MCF 10A (cell line): ENCODE data around the gene PTPRC. TPM values are rescaled to one million over a fixed set of nuclear protein-coding genes. Genes with fewer than 3 reads are reported as not detected.

ENCODE experiments used
- BruUV-seq: library from RNA; stranded (reverse); fragments of 400-500 nt; replicated peaks from 2 replicates; lab custom pipeline; 2021; lab: Mats Ljungman, UMichigan
- CTCF ChIA-PET: fragments of 300-600 bp; sonication (Branson Sonifier 250); formaldehyde crosslinking; extraction: SDS; loops from one replicate; lab custom pipeline; 2021; ENCODE audit warnings: antibody characterized with exemption, inconsistent platforms; lab: Yijun Ruan, JAX
- POLR2A ChIA-PET: fragments of 300-600, 350-650 bp; sonication (Branson Sonifier 250); formaldehyde crosslinking; extraction: SDS; loops from one replicate; lab custom pipeline; 2020; ENCODE audit warnings: antibody characterized with exemption, inconsistent platforms; lab: Yijun Ruan, JAX
- DNase-seq: peaks from one replicate; pipeline ENCODE4 v3.0.0-alpha.2; 2018; ENCODE audit not compliant: unreplicated experiment
- H3K27ac Mint-ChIP-seq: one replicate; pipeline ENCODE4 v1.8.0; 2022; ENCODE audit warnings: mild to moderate bottlenecking, low read depth, mixed read lengths; ENCODE audit not compliant: unreplicated experiment
- H3K27me3 Mint-ChIP-seq: one replicate; pipeline ENCODE4 v1.8.0; 2022; ENCODE audit warnings: mixed read lengths; ENCODE audit not compliant: insufficient read depth, unreplicated experiment
- H3K36me3 Mint-ChIP-seq: one replicate; pipeline ENCODE4 v1.8.0; 2022; ENCODE audit warnings: mild to moderate bottlenecking, moderate library complexity, mixed read lengths; ENCODE audit not compliant: insufficient read depth, unreplicated experiment
- H3K4me1 Mint-ChIP-seq: one replicate; pipeline ENCODE4 v1.8.0; 2022; ENCODE audit warnings: mixed read lengths; ENCODE audit not compliant: insufficient read depth, unreplicated experiment
- H3K4me3 Mint-ChIP-seq: one replicate; pipeline ENCODE4 v1.8.0; 2022; ENCODE audit warnings: mild to moderate bottlenecking, moderate library complexity, mixed read lengths; ENCODE audit not compliant: unreplicated experiment
- H3K9me3 Mint-ChIP-seq: one replicate; pipeline ENCODE4 v1.8.0; 2022; ENCODE audit warnings: mixed read lengths; ENCODE audit not compliant: unreplicated experiment
- CTCF ChIP-seq: fragments of 200-600 bp; IDR thresholded peaks from one replicate; pipeline ENCODE4 v1.8.0; 2022; ENCODE audit warnings: antibody characterized with exemption, mild to moderate bottlenecking; ENCODE audit not compliant: unreplicated experiment
- intact Hi-C: fragments of 100-400 bp; cut with micrococcal nuclease; formaldehyde crosslinking; loops from 2 replicates; pipeline ENCODE4 v1.14.1; 2022
- total RNA-seq: library from RNA; stranded (reverse); gene quantifications from 2 replicates; pipeline ENCODE4 v1.2.3, GENCODE V29; 2022

PTPRC gene
- total RNA-seq, 1 experiment from 2014 or later: not detected

DNA sequence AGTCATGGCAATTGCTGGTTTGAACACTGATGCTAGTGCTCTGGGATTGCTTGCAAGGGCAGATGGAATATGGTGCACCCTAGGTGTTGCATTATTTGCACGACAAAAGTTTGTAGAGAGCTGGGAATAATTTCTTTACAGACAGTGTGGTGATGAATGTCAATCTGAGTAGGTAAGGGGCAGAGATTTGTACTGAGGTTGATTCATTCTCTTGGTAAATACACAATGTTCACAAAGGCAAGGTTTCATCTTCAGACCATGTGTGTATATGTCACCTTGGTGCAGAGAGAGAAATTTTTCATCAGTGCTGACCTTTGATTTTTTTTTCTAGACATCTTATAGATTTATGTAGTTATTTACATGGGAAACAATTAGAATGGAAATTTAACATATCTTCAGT is 5.0 kb downstream of the PTPRC start:
- ChIA-PET CTCF (interaction anchor here (0.6 kb wide), 1 partner anchor 796 kb away, joined by 3 read pairs; no protein-coding TSS in a partner anchor), POLR2A (no interaction called here)
- BruUV-seq: no TSS peak
- intact Hi-C loops: no loop called here
- Mint-ChIP-seq H3K9me3 (no peaks in the 10 kb centered on the region), H3K36me3 (no peaks in the 10 kb centered on the region), H3K27ac (no peak overlapping the region), H3K27me3 (no peaks in the 10 kb centered on the region), H3K4me1 (peaks cover 5% of the 10 kb centered on the region), H3K4me3 (no peak overlapping the region)
- TF ChIP-seq CTCF: no peak
- DNase-seq: no peak

- H3K27ac Mint-ChIP-seq: no peak overlapping the region
- no peak for TF ChIP-seq CTCF
- no TSS peak for BruUV-seq
- no peaks in the 10 kb centered on the region for H3K36me3 Mint-ChIP-seq
- peaks cover 12% of the 10 kb centered on the region for H3K9me3 Mint-ChIP-seq
- H3K27me3 Mint-ChIP-seq: no peaks in the 10 kb centered on the region
- H3K4me1 Mint-ChIP-seq: no peaks in the 10 kb centered on the region
- no peak for DNase-seq
- no peak overlapping the region for H3K4me3 Mint-ChIP-seq
- CTCF ChIA-PET: interaction anchor here (0.8 kb wide), 1 partner anchor 9 kb away, joined by 6 read pairs; no protein-coding TSS in a partner anchor
- intact Hi-C loops: no loop called here
- POLR2A ChIA-PET: no interaction called here
These were observed 8.2 kb downstream of the PTPRC start for GRCh38 chr1:198647055-198647454.

GRCh38 chr1:198648592-198648991 is 9.8 kb downstream of the PTPRC start:
- no peaks in the 10 kb centered on the region for H3K4me1 Mint-ChIP-seq
- no peaks in the 10 kb centered on the region for H3K27me3 Mint-ChIP-seq
- peaks cover 12% of the 10 kb centered on the region for H3K9me3 Mint-ChIP-seq
- intact Hi-C loops: no loop called here
- DNase-seq: no peak
- H3K4me3 Mint-ChIP-seq: no peak overlapping the region
- TF ChIP-seq CTCF: no peak
- CTCF ChIA-PET: no interaction called here
- H3K36me3 Mint-ChIP-seq: no peaks in the 10 kb centered on the region
- H3K27ac Mint-ChIP-seq: no peak overlapping the region
- BruUV-seq: no TSS peak
- POLR2A ChIA-PET: interaction anchor here (0.7 kb wide), 1 partner anchor 13 kb away, joined by 3 read pairs; no protein-coding TSS in a partner anchor

DNA sequence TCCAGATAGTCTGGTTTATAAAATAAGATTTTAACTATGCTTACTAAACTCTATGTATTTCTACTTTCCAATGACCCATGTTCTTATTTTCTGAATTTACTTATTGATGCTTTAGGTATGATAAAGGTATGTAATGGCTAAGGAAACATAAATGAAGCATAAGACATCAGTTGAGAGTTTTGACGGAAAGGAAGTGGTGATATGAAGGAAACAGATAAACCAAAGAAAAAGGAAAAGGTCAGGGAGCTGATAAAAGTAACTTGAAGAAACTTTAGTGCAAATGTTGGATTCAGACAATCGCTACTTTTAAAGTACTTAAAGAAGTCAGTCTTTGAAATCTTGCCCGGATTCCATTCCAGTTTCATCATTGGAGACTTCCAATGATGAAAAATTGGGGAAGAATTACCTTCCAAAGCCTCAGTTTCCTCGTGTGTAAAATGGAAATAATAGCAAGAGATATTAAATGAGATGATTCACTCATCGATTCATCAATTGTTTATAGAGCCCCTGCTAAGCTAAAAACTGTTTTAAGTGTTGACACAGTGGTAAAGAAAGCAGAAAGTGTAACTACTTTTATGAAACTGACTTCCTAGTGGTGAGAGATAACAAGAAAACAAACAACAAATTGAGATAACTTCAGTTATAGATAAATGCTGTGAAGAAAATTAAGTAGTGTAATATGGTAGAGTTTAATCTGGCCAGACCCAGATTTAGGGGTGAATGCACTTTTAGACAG is 10.6 kb downstream of the PTPRC start:
- Mint-ChIP-seq H3K27ac (no peak overlapping the region), H3K9me3 (peaks cover 12% of the 10 kb centered on the region), H3K27me3 (no peaks in the 10 kb centered on the region), H3K36me3 (no peaks in the 10 kb centered on the region), H3K4me1 (no peaks in the 10 kb centered on the region), H3K4me3 (no peak overlapping the region)
- intact Hi-C loops: no loop called here
- ChIA-PET CTCF (no interaction called here), POLR2A (no interaction called here)
- BruUV-seq: no TSS peak
- TF ChIP-seq CTCF: no peak
- DNase-seq: no peak
